CD4-positive, alpha-beta T cell (primary cell): ENCODE measurements around the gene IFNAR1. TPM values are rescaled to one million over a fixed set of nuclear protein-coding genes. Genes with fewer than 3 reads are reported as not detected.
A peak's percentile ranks its signal among the peaks of the same experiment; 100 is the strongest.

Experiments
- ATAC-seq: fragments of 200-7000 bp; cut with Tn5 transposase; one replicate; pipeline ENCODE4 v1.10.0; 2022; ENCODE audit warnings: mild to moderate bottlenecking; ENCODE audit not compliant: poor library complexity
- CTCF ChIA-PET: fragments of 350-600 bp; sonication (Branson Sonifier 250); formaldehyde crosslinking; loops from one replicate; lab custom pipeline; 2021; ENCODE audit warnings: antibody characterized with exemption, inconsistent platforms; lab: Charles Lee
- POLR2A ChIA-PET: fragments of 350-600 bp; sonication (Branson Sonifier 250); formaldehyde crosslinking; loops from one replicate; lab custom pipeline; 2021; ENCODE audit warnings: antibody characterized with exemption, inconsistent platforms; lab: Charles Lee
- DNase-seq, 14 experiments: peaks; one replicate each; pipeline ENCODE4 v3.0.0-alpha.2; 2013 to 2020; ENCODE audit warnings: mixed read lengths in 2 of 14
- H3K27ac ChIP-seq, 2 donors: one replicate each; pipeline versions ENCODE4 v1.5.1 to v1.7.0; 2013; ENCODE audit warnings: low read length in 2 of 2, low read depth in 1 of 2, mild to moderate bottlenecking in 1 of 2
- H3K27me3 ChIP-seq, 2 experiments: 1 replicate in 1 of 2; 2 replicates in 1 of 2; pipeline versions ENCODE4 v1.6.1 to v1.7.0; 2013; ENCODE audit warnings: low read length in 2 of 2, control low read depth in 1 of 2, mild to moderate bottlenecking in 1 of 2, moderate library complexity in 1 of 2; ENCODE audit not compliant: insufficient read depth in 2 of 2, control insufficient read depth in 1 of 2
- H3K36me3 ChIP-seq: one replicate; pipeline ENCODE4 v1.6.1; 2013; ENCODE audit warnings: low read length, control low read depth; ENCODE audit not compliant: insufficient read depth
- H3K4me1 ChIP-seq: one replicate; pipeline ENCODE4 v1.6.1; 2013; ENCODE audit warnings: low read length, control low read depth; ENCODE audit not compliant: insufficient read depth
- H3K4me3 ChIP-seq: one replicate; pipeline ENCODE4 v1.5.1; 2013; ENCODE audit warnings: mild to moderate bottlenecking, low read length, moderate library complexity
- H3K9me3 ChIP-seq, 2 experiments: 1 replicate in 1 of 2; 2 replicates in 1 of 2; pipeline versions ENCODE4 v1.6.1 to v1.7.0; 2013; ENCODE audit warnings: low read length in 2 of 2, mild to moderate bottlenecking in 2 of 2, control low read depth in 1 of 2, moderate library complexity in 1 of 2; ENCODE audit not compliant: control insufficient read depth in 1 of 2, insufficient read depth in 1 of 2
- H3K27ac Mint-ChIP-seq: one replicate; pipeline ENCODE4 v1.8.0; 2020; ENCODE audit warnings: mixed read lengths
- H3K27me3 Mint-ChIP-seq: one replicate; pipeline ENCODE4 v1.8.0; 2021; ENCODE audit warnings: mixed read lengths
- H3K36me3 Mint-ChIP-seq: one replicate; pipeline ENCODE4 v1.8.0; 2021; ENCODE audit warnings: low read depth, mixed read lengths
- H3K4me1 Mint-ChIP-seq: one replicate; pipeline ENCODE4 v1.8.0; 2021; ENCODE audit warnings: low read depth, mixed read lengths
- H3K4me3 Mint-ChIP-seq: one replicate; pipeline ENCODE4 v1.8.0; 2020; ENCODE audit warnings: mild to moderate bottlenecking, mixed read lengths
- H3K9me3 Mint-ChIP-seq: one replicate; pipeline ENCODE4 v1.8.0; 2020; ENCODE audit warnings: mixed read lengths
- CTCF ChIP-seq: fragments of 200-600 bp; IDR thresholded peaks from one replicate; pipeline ENCODE4 v1.8.0; 2022; ENCODE audit warnings: antibody characterized with exemption, mild to moderate bottlenecking
- intact Hi-C, 2 experiments: fragments of 100-400 bp; cut with DNase I in 1 of 2; cut with micrococcal nuclease in 1 of 2; formaldehyde crosslinking; loops; one replicate each; pipeline versions ENCODE4 v1.15.1 to v1.9.0; 2023 to 2025; cut with DNase I, micrococcal nuclease
- total RNA-seq, 174 experiments: library from RNA in 2 of 174; stranded (reverse) in 2 of 174; gene quantifications; one replicate each; pipeline ENCODE4 v1.2.3 and lab custom pipeline; 2021 to 2026

The IFNAR1 gene
- total RNA-seq, 2 experiments from 2014 or later: 20.4 to 26.8 TPM

GRCh38 chr21:33359446-33359845 lies 34.7 kb downstream of the IFNAR1 start:
- Histone ChIP-seq H3K36me3 (peaks cover 14% of the 10 kb centered on the region), H3K4me1 (peaks cover 17% of the 10 kb centered on the region), H3K9me3 (no peaks in the 10 kb centered on the region), H3K27me3 (no peaks in the 10 kb centered on the region), H3K27ac (no peak overlapping the region), H3K4me3 (no peak overlapping the region)
- ATAC-seq: no peak
- DNase-seq: no peak
- peaks cover 26% of the 10 kb centered on the region for H3K4me1 Mint-ChIP-seq
- H3K36me3 Mint-ChIP-seq: peaks cover 34% of the 10 kb centered on the region
- peak overlapping the region; percentile 37 for H3K27ac Mint-ChIP-seq
- POLR2A ChIA-PET: interaction anchor here (0.8 kb wide), 2 partner anchors 93 to 132 kb away, joined by 3 to 4 read pairs; partner anchors contain the start of genes DNAJC28 and IL10RB
- CTCF ChIA-PET: interaction anchor here (0.6 to 3.4 kb wide), 5 partner anchors 10 to 160 kb away, joined by 3 to 22 read pairs (median 3); no protein-coding TSS in a partner anchor
- H3K27me3 Mint-ChIP-seq: no peaks in the 10 kb centered on the region
- no peaks in the 10 kb centered on the region for H3K9me3 Mint-ChIP-seq
- no peak for TF ChIP-seq CTCF
- intact Hi-C loops: loop anchor here in 1 of 2 experiments (5.0 kb wide), 2 partner anchors 83 to 157 kb away; no protein-coding TSS in a partner anchor
- H3K4me3 Mint-ChIP-seq: no peak overlapping the region

GRCh38 chr21:33360281-33360680 lies 35.5 kb downstream of the IFNAR1 start:
- Histone ChIP-seq H3K4me3 (no peak overlapping the region), H3K9me3 (no peaks in the 10 kb centered on the region), H3K36me3 (peaks cover 11% of the 10 kb centered on the region), H3K4me1 (peaks cover 17% of the 10 kb centered on the region), H3K27ac (no peak overlapping the region), H3K27me3 (no peaks in the 10 kb centered on the region)
- ATAC-seq (no peak), DNase-seq (no peak)
- no peaks in the 10 kb centered on the region for H3K27me3 Mint-ChIP-seq
- intact Hi-C loops: loop anchor here (2.0 to 10.0 kb wide), 5 partner anchors 33 to 125 kb away; partner anchors contain the start of genes IFNGR2 (in 1 of the 2) and IL10RB (in 1 of the 2)
- CTCF ChIA-PET: interaction anchor here (1.1 to 3.4 kb wide), 16 partner anchors 11 to 163 kb away, joined by 3 to 34 read pairs (median 8); partner anchors contain the start of genes DNAJC28, IFNAR1 and IFNGR2
- H3K36me3 Mint-ChIP-seq: peaks cover 25% of the 10 kb centered on the region
- H3K9me3 Mint-ChIP-seq: no peaks in the 10 kb centered on the region
- peak overlapping the region; percentile 88 for H3K27ac Mint-ChIP-seq
- no peak for TF ChIP-seq CTCF
- peaks cover 26% of the 10 kb centered on the region for H3K4me1 Mint-ChIP-seq
- H3K4me3 Mint-ChIP-seq: no peak overlapping the region
- POLR2A ChIA-PET: interaction anchor here (0.6 to 2.8 kb wide), 7 partner anchors 28 to 160 kb away, joined by 3 to 120 read pairs (median 13); partner anchors contain the start of genes DNAJC28, IFNAR1 and IFNAR2

- TF ChIP-seq CTCF: peak; percentile 88
Measured at GRCh38 chr21:33360881-33361602, 36.3 kb downstream of the IFNAR1 start.

More at GRCh38 chr21:33360881-33361602, 36.3 kb downstream of the IFNAR1 start:
- Mint-ChIP-seq H3K4me3 (peak overlapping the region; percentile 90), H3K4me1 (peaks cover 26% of the 10 kb centered on the region), H3K9me3 (no peaks in the 10 kb centered on the region), H3K27me3 (no peaks in the 10 kb centered on the region), H3K36me3 (peaks cover 18% of the 10 kb centered on the region), H3K27ac (peak overlapping the region; percentile 88)
- peaks cover 8% of the 10 kb centered on the region for H3K36me3 ChIP-seq
- ChIA-PET CTCF (interaction anchor here (0.6 to 3.4 kb wide), 44 partner anchors 8 to 1957 kb away, joined by 3 to 34 read pairs (median 5); partner anchors contain the start of genes DNAJC28, IFNAR1, IFNGR2 and IL10RB), POLR2A (interaction anchor here (0.6 to 3.0 kb wide), 46 partner anchors 9 to 589 kb away, joined by 3 to 120 read pairs (median 5); partner anchors contain the start of genes DNAJC28, DONSON, IFNAR1 and IFNAR2)
- H3K27me3 ChIP-seq: no peaks in the 10 kb centered on the region
- intact Hi-C loops: loop anchor here (1.0 to 10.0 kb wide), 7 partner anchors 34 to 161 kb away; partner anchors contain the start of genes IFNGR2 (in 1 of the 2) and IL10RB (in 1 of the 2)
- peaks cover 17% of the 10 kb centered on the region for H3K4me1 ChIP-seq
- peak overlapping the region; percentile 66 to 79 for H3K27ac ChIP-seq
- DNase-seq (peak; percentile 80 to 93 (median 88)), ATAC-seq (peak; percentile 68)
- no peaks in the 10 kb centered on the region for H3K9me3 ChIP-seq
- peak overlapping the region; percentile 44 for H3K4me3 ChIP-seq
